GM18907 (cell line): ENCODE data around the gene BTF3.
"Not testable (repeated sequence)": the region's sequence is repeated elsewhere in the genome, so short reads cannot be mapped to it uniquely, and the experiment has no call there.

ENCODE experiments used
- ATAC-seq: cut with Tn5 transposase; IDR thresholded peaks from one replicate; pipeline ENCODE4 v1.9.1; 2021; ENCODE audit warnings: mild to moderate bottlenecking, moderate library complexity; ENCODE audit not compliant: unreplicated experiment

Gene BTF3

GRCh38 chr5:73498057-73498992, at the start of gene BTF3:
BTF3 (plus strand) TSS chr5:73498442; CDS start chr5:73498668, 226 bp downstream.
- peak; percentile 95 for ATAC-seq

DNA sequence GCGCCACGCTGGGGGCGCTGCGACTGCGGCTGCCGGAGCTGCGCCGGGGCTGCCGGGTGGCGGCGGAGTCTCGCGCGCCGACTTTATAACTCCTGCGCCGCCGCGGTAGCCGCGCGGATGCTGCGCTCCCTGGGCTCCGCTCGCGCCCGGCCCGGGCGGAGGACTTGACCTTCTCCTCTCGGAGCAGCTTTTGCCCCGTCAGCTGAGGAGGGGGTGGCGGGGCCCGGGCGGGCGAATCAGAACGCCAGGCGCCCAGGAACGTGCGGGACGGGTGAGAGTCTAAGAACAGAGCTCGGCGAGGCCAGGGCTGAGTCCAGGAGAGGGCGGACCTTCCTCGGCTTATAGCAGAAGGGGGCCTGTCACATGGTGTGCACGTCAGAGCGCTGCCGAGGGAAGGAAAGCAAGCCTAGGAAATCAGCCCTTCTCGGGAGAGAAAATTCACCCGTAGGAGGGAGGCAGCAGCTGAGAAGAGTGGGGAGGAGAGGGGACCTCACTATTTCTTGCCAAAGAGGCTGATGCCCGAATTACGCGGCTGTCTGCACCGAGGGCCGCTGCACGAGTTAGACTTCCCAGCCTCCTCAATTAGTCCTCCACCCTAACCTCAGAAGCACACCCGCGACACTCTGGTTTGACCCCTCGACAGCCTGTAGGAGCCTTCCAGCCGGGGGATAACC, 49.6 kb upstream of the BTF3 start, which contains the start of gene FOXD1:
TSS of gene FOXD1 (minus strand) at position 315 of the 674 bp plus-strand sequence. CDS start 415 bp downstream, outside the sequence.
- ATAC-seq, result peak; percentile 59

GRCh38 chr5:73450137-73450536, 48.1 kb upstream of the BTF3 start:
- no peak for ATAC-seq

- no peak for ATAC-seq
Measured at GRCh38 chr5:73450672-73451223, 47.5 kb upstream of the BTF3 start.

DNA sequence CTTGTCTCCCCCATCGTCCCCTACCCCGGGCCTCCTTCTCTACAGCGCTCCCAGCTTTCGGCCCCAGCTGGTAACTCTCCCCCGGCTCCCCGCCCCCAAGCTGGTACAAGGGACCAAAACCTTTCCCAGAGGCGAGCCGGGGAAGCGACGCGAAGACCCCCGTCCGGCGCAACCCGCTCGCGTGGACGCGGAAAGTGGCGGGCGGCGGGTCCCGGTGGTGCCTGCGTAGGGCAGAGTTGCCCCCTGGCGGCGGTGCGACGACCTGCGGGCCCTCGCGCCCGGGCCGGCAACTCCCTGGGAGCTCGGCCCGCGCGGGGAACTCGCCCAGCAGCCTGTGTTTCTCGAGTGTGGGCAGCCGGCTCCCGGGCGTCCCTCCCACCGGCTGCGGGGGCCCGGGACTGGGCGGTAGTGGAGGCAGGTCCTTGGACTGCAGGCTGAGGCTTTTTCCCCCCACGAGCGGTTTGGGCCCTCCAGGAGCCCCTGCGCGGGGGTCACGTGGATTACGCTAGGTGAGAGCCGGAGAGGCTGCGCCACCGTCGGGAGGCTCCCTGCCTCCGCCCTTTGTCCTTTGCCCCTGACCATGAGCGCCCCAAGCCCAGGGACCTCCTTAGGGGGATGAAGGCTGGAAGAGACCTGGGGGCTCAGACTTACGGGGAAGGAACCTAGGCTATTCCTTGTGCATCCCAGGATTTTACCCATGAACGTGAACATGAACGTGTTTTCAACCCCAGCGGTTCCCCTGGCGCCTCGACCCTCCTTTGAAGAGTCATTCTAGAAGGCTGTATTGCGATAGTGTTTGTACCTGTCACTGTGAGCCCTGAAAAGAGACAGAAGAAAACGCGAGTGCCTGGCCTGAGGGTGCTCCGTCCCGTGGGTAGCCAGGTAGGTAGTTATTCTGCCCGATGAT, 46.8 kb upstream of the BTF3 start:
- ATAC-seq, result no peak

DNA sequence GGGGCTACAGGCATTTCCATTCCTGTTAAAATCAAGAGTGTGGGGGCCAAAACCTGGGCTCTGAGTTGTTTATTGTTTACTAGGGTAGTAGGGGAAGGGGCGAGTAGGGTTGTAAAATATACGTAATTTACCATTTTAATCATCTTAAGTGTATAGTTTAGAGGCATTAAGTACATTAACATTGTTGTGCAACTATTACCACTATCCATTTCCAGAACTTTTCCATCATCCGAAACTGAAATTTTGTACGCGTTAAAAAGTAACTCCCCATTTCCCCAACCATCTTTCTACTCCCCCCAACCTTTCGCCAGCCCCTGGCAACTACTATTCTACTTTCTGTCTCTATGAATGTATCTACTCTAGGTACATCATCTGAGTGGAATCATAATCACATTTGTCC, 46.0 kb upstream of the BTF3 start:
- no peak for ATAC-seq

GRCh38 chr5:73454379-73455036, 43.7 kb upstream of the BTF3 start:
- ATAC-seq, result no peak

GRCh38 chr5:73456462-73456861, 41.8 kb upstream of the BTF3 start:
- not testable (repeated sequence) for ATAC-seq

DNA sequence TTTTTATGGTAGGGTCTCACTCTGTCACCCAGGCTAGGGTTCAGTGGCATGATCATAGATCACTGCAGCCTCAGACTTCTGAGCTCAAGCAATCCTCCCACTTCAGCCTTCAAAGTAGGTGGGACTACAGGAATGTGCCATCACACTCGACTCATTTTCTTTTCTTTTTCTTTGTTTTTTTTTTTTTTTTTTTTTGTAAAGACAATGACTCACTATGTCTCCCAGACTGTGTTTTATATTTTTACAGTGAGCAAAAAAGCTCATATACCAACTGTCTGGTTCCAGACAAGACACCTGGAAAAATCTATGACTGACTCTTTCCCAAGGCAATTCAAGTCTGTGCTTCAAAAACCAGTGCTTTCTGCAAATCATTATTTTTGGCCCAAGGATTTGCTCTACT, 38.9 kb upstream of the BTF3 start:
- no peak for ATAC-seq

- no peak for ATAC-seq
Measured at GRCh38 chr5:73460133-73460532, 38.1 kb upstream of the BTF3 start.

DNA sequence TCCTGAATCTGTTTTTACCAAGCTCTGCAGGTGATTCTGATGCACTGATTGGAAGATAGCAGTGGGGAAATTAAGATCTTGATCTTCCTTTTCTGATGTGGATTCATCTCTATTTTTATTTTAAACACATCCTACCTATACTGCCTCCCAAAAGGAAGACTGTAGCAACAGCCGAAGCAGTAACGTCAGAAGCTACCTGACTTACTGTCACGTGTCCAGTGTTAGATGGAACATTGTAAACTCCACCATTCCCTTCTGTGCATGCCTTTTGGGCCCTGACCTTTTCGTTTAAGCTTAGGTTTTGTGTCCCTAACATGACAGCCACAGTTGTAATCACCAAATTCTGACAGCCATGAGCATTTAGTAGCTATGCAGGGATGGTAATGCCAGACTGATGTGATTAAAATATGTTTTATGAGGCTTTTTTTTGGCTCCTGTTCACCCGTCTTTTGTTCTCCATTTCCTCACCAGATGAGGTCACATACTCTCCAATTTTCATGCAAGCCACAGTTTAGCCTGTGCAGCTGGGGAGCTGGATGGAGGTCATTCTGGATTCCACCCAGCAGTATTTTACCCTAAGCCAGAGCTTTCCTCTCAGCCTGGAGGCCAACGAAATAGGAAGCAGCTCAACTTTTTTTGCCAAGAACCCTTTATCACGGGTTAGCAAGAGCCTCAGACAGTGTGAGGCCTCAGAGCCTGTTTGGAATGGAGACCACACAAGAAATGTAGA, 34.1 kb upstream of the BTF3 start:
- no peak for ATAC-seq

DNA sequence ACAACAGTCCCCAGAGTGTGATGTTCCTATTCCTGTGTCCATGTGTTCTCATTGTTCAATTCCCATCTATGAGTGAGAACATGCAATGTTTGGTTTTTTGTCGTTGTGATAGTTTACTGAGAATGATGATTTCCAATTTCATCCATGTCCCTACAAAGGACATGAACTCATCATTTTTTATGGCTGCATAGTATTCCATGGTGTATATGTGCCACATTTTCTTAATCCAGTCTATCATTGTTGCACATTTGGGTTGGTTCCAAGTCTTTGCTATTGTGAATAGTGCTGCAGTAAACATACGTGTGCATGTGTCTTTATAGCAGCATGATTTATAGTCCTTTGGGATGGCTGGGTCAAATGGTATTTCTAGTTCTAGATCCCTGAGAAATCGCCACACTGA, 29.6 kb upstream of the BTF3 start:
- ATAC-seq, result not testable (repeated sequence)

DNA sequence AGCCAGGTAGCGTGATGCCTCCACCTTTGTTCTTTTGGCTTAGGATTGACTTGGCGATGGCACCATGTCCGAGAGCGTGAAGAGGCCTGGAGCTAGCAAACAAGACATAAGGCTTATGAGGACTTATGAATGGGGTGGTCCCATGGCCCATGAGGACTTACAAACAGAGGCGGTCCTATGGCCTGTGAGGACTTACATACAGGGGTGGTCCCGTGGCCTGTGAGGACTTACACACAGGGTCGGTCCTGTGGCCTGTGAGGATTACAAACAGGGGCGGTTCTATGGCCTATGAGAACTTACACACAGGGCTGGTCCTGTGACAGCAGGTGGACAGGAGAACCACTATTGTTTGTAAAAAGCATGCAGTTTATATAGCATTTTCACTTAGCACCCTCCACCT, 28.4 kb upstream of the BTF3 start:
- ATAC-seq, result no peak

GRCh38 chr5:73471654-73472053, 26.6 kb upstream of the BTF3 start:
- ATAC-seq, result no peak

DNA sequence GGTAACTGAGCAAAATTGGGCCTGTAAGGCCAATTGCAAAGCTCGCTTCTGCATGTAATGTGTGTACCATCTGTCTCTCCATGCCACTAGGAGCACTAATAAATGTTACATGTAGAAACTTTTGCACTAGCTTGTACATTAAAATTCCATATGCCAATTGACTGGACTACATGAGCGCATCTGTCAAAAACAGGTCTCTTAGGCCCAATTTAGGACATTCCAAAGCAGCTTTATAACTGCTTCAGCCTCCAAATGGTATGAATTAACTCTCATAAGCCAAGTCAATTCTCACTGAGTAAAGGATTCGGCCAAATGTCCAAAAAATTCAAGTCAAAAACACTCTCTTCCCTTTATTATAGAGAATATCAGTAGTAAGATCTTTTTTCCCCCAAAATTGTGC, 26.1 kb upstream of the BTF3 start:
- no peak for ATAC-seq

DNA sequence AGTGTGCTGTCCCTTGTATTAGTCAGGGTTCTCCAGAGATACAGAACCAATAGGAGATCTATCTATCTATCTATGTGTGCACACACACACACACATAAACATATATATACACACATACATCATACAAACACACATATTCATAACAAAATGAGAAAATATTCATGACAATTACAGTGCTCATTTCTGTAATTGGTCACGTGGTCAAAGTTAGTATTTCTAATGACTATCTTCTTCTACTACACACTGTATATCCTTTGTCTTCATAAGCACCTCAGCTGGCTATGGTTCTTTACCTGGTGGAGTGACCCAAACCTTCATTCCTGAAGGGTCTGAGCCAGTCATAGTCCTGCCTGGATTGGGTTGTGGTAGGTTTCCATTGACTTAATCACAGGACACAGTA, 17.7 kb upstream of the BTF3 start:
- ATAC-seq, result no peak

- no peak for ATAC-seq
Measured at GRCh38 chr5:73482383-73483136, 15.7 kb upstream of the BTF3 start.

DNA sequence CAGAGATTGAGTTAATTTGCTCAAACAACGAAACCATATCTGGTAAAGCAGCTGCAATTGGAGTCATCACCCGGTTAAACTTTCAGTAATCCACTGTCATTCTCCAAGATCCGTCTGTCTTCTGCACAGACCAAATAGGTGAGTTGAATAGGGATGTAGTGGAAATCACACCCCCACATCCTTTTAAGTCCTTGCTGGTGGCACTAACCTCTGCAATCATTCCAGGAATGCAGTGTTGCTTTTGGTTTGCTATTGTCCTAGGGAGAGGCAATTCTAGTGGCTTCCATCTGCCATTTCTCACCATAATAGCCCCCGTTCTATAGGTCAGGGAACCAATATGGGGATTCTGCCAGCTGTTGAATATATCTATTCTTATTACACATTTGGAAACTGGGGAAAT, 14.6 kb upstream of the BTF3 start:
- ATAC-seq, result no peak

DNA sequence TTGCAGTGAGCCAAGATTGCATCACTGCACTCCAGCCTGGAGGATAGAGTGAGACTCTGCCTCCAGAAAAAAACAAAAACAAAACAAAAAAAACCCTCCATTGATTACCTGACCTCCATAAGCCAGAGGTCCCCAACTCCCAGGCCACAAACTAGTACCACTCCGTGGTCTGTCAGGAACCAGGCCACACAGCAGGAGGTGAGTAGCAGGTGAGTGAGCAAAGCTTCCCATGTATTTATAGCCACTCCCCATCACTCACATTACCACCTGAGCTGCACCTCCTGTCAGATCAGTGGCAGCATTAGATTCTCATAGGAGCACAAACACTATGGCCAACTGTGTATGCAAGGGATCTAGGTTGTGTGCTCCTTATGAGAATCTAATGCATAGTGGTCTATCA, 13.7 kb upstream of the BTF3 start:
- no peak for ATAC-seq
